GM19455 (cell line): ENCODE measurements around the gene AP1B1.

Source experiments
- ATAC-seq: cut with Tn5 transposase; IDR thresholded peaks from one replicate; pipeline ENCODE4 v1.9.1; 2021; ENCODE audit not compliant: unreplicated experiment

Gene AP1B1

DNA sequence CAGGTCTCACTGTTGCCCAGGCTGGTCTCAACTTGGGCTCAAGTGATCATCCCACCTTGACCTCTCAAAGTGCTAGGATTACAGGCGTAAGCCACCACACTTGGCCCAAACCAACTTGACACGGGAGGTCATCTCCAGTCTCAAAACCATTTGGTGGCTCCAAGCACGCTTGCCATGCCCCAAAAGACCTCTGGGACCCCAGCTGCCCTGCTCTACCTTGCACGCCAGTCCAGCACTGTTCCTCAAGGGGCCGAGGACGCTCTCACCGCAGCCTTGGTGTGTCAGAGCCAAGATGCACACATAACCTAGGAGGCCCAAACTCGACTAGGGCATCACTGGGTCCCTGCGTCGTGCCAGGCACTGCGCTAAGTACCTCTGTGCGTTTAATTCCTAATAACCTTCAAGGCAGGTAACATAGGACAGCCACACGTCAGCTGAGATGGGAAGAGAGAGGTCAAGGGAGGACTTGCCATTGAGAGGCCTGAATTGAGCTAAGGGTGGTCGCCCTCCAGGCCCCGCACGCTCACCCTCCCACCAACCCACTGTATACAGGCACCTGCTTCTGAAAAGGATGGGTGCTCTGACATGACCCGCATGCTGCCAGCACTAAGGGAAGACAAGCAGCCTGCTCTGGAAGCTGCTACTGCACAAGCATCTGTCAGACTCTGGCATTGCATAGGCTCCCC, 86.5 kb downstream of the AP1B1 start:
- ATAC-seq: no peak

DNA sequence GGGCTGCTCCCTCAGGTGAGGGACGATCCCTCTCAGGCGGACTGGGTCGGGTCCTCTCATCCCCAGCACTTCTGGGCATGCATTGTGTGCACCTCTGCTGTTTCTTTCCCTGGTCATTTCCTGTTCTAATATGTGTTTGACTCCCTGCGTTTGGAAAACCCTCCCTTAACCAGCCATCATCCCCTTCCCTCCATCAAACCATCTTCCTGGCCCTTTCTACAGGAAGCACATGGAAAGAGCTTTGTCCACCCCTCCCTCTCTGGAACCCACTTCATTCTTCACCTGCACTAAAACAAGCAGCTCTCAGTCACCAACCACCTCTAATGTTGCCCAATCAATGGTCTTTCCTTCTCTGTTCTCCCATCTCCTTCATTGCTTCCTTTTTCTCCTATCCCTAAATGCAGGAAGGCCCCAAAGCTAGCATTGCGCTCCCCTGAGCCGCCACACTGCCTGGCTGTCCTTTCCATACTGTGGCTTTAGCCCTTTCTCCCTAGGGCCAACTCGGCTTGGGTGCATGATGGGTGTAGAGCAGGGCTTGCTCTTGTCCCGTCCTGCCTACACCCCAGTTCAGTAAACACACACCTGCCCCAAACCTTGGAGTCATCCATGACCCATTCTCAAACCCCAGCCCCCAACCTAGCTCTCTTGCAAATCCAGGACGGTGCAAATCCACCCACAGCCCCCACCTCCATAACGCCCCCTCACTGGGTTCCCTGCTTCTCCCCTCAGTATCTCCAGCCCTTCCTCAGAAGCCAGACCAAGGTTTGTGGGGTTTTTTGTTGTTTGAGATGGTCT, 87.4 kb downstream of the AP1B1 start:
- ATAC-seq: no peak

DNA sequence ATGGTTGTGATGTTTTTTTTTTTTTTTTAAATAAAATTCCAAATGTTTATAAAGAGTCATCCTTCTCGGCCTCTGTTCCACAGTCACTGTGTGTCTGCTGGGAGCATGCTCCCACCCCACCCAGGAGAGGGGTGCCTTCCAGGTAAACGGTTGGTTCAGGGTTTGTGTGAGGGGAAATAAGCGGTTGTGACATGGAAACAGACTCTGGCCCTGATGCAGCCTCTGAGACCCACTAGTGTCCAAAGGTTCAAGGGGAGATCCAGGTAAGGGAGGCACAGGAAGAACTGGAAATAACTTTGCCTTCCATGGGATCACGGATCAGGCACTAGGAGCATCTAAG, 87.9 kb downstream of the AP1B1 start:
- ATAC-seq: no peak

GRCh38 chr22:29299136-29299900, 89.1 kb downstream of the AP1B1 start:
- no peak for ATAC-seq

DNA sequence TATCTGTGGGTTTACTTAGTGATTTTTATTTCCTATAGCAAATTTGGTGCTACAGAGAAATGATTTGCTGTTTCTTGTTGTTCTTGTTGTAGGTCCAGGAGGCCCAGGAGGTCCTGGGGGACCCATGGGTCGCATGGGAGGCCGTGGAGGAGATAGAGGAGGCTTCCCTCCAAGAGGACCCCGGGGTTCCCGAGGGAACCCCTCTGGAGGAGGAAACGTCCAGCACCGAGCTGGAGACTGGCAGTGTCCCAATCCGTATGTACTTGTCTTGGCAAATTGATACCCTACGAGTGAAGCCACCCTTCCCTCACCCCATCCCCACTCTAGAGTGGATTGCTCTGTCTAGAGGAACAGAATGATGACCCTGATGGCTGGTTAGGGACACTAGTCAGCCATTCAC, 89.7 kb downstream of the AP1B1 start:
- no peak for ATAC-seq

DNA sequence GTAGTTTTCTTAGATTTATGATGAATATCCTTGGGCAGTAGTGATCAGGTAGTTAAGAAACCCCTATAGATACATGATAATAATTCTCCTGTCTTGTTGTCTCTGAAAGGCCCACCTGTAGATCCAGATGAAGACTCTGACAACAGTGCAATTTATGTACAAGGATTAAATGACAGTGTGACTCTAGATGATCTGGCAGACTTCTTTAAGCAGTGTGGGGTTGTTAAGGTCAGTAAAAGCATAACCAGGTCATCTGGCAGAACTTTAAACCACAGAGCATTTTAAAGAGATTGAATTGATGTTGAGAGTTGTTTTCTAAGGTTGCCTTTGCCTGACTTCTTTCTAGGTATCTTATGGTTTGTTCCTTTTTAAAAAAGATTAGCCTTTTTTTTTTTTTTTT, 96.0 kb downstream of the AP1B1 start:
- ATAC-seq: no peak

GRCh38 chr22:29291215-29291614, 97.2 kb downstream of the AP1B1 start:
- no peak for ATAC-seq

- ATAC-seq: no peak
Measured at GRCh38 chr22:29290061-29290460, 98.3 kb downstream of the AP1B1 start.

DNA sequence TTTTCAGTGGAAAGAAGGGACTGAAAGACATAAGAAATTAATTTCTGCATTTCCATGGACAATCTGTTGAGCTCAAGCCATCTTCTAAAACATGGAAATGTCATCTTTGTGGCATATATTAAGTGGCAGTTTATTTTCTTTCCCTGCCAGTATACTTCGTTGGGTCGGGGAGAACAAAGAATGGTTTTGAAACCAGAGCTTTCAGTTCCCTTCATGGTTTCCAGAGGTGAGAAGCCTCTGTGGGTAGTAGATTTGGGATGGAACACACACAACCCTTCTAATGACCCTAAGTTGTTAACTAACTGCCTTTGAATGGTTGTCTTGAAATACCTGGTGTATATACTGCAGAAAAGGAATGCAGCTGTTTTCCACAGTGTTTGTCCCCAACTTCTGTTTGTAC, 99.5 kb downstream of the AP1B1 start:
- ATAC-seq: no peak

DNA sequence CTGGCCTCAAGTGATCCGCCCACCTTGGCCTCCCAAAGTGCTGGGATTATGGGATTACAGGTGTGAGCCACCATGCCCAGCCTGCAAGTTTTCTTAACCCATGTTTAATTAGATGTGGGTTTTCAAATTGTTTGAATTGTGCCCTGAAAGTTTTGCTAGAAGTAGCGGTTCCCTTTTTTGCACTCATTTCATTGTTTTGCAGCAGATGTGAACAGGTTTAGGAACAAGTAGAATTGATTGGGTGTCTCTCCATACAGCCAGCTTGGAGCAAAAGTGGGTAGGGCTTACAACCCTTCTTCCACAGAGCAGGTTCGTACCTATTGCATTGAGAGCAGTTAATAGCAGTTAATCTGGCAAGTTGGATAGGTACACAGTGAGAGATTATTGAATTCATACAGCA, 104.2 kb downstream of the AP1B1 start:
- no peak for ATAC-seq

DNA sequence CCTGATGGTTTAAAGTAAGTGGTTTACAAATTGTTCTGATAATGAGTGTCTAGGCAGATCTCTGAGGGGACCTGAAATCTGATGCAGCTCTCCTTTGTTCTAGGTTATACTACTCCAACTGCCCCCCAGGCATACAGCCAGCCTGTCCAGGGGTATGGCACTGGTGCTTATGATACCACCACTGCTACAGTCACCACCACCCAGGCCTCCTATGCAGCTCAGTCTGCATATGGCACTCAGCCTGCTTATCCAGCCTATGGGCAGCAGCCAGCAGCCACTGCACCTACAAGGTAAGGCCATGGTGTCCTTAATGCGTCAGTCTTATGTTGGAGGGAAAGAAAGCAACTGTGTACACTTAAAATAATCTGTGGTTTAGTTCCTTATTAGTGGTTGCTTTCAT, 110.4 kb downstream of the AP1B1 start:
- ATAC-seq: no peak
